Stimulated activated CD4-positive, alpha-beta T cell treated with anti-CD3 and anti-CD28 coated beads, Interleukin-15, amount 100 ng/mL, for 1 hour (primary cell): ENCODE measurements around the gene KPNA4.

ENCODE experiments used
- DNase-seq, 2 donors: peaks; one replicate each; pipeline ENCODE4 v3.0.0-alpha.2; 2020; ENCODE audit warnings: low read depth in 1 of 2, low spot score in 1 of 2

The KPNA4 gene

GRCh38 chr3:160498202-160498601 lies 67.2 kb downstream of the KPNA4 start:
- no peak for DNase-seq

GRCh38 chr3:160490166-160490565 lies 75.2 kb downstream of the KPNA4 start:
- no peak for DNase-seq

- DNase-seq: no peak
These were observed 78.9 kb downstream of the KPNA4 start for GRCh38 chr3:160486459-160486869.

GRCh38 chr3:160482796-160483195 lies 82.6 kb downstream of the KPNA4 start:
- DNase-seq: no peak

GRCh38 chr3:160481856-160482255 lies 83.5 kb downstream of the KPNA4 start:
- DNase-seq: no peak

- no peak for DNase-seq
These were observed 84.4 kb downstream of the KPNA4 start for GRCh38 chr3:160480931-160481330.

- no peak for DNase-seq
These were observed 86.0 kb downstream of the KPNA4 start for GRCh38 chr3:160479376-160479775.

- DNase-seq: no peak
These were observed 87.0 kb downstream of the KPNA4 start for GRCh38 chr3:160478338-160478737.

GRCh38 chr3:160477750-160478149 lies 87.6 kb downstream of the KPNA4 start:
- DNase-seq: no peak

- DNase-seq: no peak
These were observed 89.5 kb downstream of the KPNA4 start for GRCh38 chr3:160475884-160476283.

- no peak for DNase-seq
These were observed 90.2 kb downstream of the KPNA4 start for GRCh38 chr3:160475153-160475552.

- DNase-seq: no peak
These were observed 90.9 kb downstream of the KPNA4 start for GRCh38 chr3:160474416-160474838.

- no peak for DNase-seq
These were observed 91.4 kb downstream of the KPNA4 start for GRCh38 chr3:160473978-160474377.

- no peak for DNase-seq
These were observed 92.2 kb downstream of the KPNA4 start for GRCh38 chr3:160473221-160473620.

GRCh38 chr3:160472344-160472743 lies 93.0 kb downstream of the KPNA4 start:
- DNase-seq: no peak

- no peak for DNase-seq
These were observed 93.5 kb downstream of the KPNA4 start for GRCh38 chr3:160471892-160472291.

- DNase-seq: no peak
These were observed 95.2 kb downstream of the KPNA4 start for GRCh38 chr3:160470181-160470580.

GRCh38 chr3:160464971-160465370 lies 100.4 kb downstream of the KPNA4 start:
- no peak for DNase-seq

- DNase-seq: no peak
These were observed 101.0 kb downstream of the KPNA4 start for GRCh38 chr3:160464321-160464720.

- no peak for DNase-seq
These were observed 105.3 kb downstream of the KPNA4 start for GRCh38 chr3:160460033-160460432.

- DNase-seq: no peak
These were observed 105.9 kb downstream of the KPNA4 start for GRCh38 chr3:160459450-160459970.

- no peak for DNase-seq
These were observed 107.2 kb downstream of the KPNA4 start for GRCh38 chr3:160458151-160458550.

GRCh38 chr3:160455846-160456245 lies 109.5 kb downstream of the KPNA4 start:
- DNase-seq: no peak

- DNase-seq: no peak
These were observed 110.4 kb downstream of the KPNA4 start for GRCh38 chr3:160454995-160455394.
